Smooth muscle cell (in vitro differentiated cells): ENCODE data around the gene LYRM4. TPM values are rescaled to one million over a fixed set of nuclear protein-coding genes. Genes with fewer than 3 reads are reported as not detected.

Source experiments
- DNase-seq: peaks from one replicate; lab custom pipeline; 2025; ENCODE audit not compliant: unreplicated experiment; lab: John Stamatoyannopoulos, UW
- H2AFZ ChIP-seq: fragments of 200-600 bp; sonication (generic); 2 replicates; pipeline ENCODE4 v1.6.0; 2016; ENCODE audit warnings: antibody characterized with exemption, low read depth, mild to moderate bottlenecking
- H3F3A ChIP-seq: fragments of 200-600 bp; sonication (generic); 2 replicates; pipeline ENCODE4 v1.6.0; 2017; ENCODE audit warnings: antibody characterized with exemption, low read depth
- H3K27ac ChIP-seq: fragments of 200-600 bp; sonication (generic); 2 replicates; pipeline ENCODE4 v1.5.1; 2016; ENCODE audit warnings: low read depth, mild to moderate bottlenecking
- H3K27me3 ChIP-seq: fragments of 200-600 bp; sonication (generic); 2 replicates; pipeline ENCODE4 v1.6.1; 2016; ENCODE audit warnings: low read depth, mild to moderate bottlenecking
- H3K36me3 ChIP-seq: fragments of 200-600 bp; sonication (generic); 2 replicates; pipeline ENCODE4 v1.5.1; 2016; ENCODE audit warnings: low read depth
- H3K4me1 ChIP-seq: fragments of 200-600 bp; sonication (generic); 2 replicates; pipeline ENCODE4 v1.5.1; 2016; ENCODE audit warnings: low read depth
- H3K4me2 ChIP-seq: fragments of 200-600 bp; sonication (generic); 2 replicates; pipeline ENCODE4 v1.6.0; 2016; ENCODE audit warnings: mild to moderate bottlenecking
- H3K4me3 ChIP-seq: fragments of 200-600 bp; sonication (generic); 2 replicates; pipeline ENCODE4 v1.5.1; 2016; ENCODE audit warnings: mild to moderate bottlenecking
- H3K79me2 ChIP-seq: fragments of 200-600 bp; sonication (generic); 2 replicates; pipeline ENCODE4 v1.6.0; 2016; ENCODE audit warnings: low read depth, mild to moderate bottlenecking
- H3K9ac ChIP-seq: fragments of 200-600 bp; sonication (generic); 2 replicates; pipeline ENCODE4 v1.6.0; 2016; ENCODE audit warnings: low read depth
- H3K9me3 ChIP-seq: fragments of 200-600 bp; sonication (generic); replicated peaks from 2 replicates; pipeline ENCODE4 v1.5.1; 2016; ENCODE audit warnings: low read depth
- H4K20me1 ChIP-seq: fragments of 200-600 bp; sonication (generic); 2 replicates; pipeline ENCODE4 v1.6.0; 2016; ENCODE audit warnings: low read depth
- WGBS: methylation state at CpG from one replicate; pipeline ENCODE4 v1.1.7; 2016; ENCODE audit warnings: low lambda C conversion rate; 5-methylcytosine and 5-hydroxymethylcytosine counted together
- polyA plus RNA-seq: library from polyadenylated mRNA; unstranded; fragments of >200 nt; fragmentation: Nextera tagmentation; extraction: Ambion mirVana; gene quantifications from 2 replicates; pipeline ENCODE4 v1.2.1, GENCODE V29; 2016
- total RNA-seq: library from RNA; depleted of rRNA; stranded (reverse); fragments of >200 nt; gene quantifications from 2 replicates; pipeline ENCODE4 v1.2.3, GENCODE V29; 2014
- TF ChIP-seq, protein P1 (sequence below): fragments of 200-600 bp; sonication (generic); IDR thresholded peaks from 2 replicates; pipeline ENCODE4 v1.5.1; 2017; ENCODE audit warnings: borderline replicate concordance, mild to moderate bottlenecking, antibody characterized with exemption; ENCODE audit not compliant: insufficient read depth, poor library complexity, severe bottlenecking

Gene LYRM4
- total and polyA plus RNA-seq, 2 experiments from 2014 or later, result 26.1 to 27.1 TPM

DNA sequence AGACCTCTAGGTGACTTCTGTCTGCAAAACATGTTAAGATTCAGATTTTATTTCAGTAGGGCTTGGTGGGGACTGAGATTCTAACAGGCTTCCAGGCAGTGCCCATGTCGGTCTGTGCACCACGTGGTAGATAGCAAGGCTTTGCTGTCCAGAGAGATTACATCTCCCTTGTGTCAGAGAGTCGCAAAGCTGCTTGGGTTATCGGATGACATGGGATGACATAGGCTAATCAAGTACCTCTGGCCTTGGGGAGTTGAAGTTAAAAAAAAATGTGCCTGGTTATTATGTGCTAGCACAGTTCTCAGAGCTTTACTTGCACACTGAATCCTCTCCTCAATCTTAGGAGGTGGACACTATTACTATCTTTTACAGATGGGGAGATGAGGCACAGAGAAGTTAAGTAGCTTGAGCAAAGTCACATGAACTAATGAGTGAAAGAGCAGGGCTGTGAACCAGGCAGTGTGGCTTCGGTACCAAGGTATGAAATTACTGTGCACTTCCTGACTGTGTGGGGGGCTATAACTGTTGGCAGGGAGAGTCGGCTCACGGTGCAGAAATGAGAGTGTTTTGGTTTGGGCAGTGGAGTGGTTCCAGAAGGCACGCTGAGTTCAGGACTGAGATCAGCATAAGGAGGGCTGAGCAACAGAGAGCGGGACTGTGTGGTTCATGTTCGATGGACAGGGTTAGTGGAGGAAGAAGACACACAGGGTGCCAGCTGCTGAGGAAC, 41.6 kb upstream of the LYRM4 start:
- 74% methylated on average over 10 of the region's 10 CpGs for WGBS
- Histone ChIP-seq H3K4me1 (no peaks in the 10 kb centered on the region), H3K79me2 (no peaks in the 10 kb centered on the region), H3F3A (no peaks in the 10 kb centered on the region), H3K27me3 (no peaks in the 10 kb centered on the region), H4K20me1 (peaks cover 27% of the 10 kb centered on the region), H3K4me3 (no peak overlapping the region), H3K27ac (no peak overlapping the region), H2AFZ (no peak overlapping the region), H3K36me3 (no peaks in the 10 kb centered on the region), H3K9ac (no peak overlapping the region), H3K9me3 (no peaks in the 10 kb centered on the region), H3K4me2 (no peak overlapping the region)
- DNase-seq, result no peak
- TF ChIP-seq, protein P1, sequence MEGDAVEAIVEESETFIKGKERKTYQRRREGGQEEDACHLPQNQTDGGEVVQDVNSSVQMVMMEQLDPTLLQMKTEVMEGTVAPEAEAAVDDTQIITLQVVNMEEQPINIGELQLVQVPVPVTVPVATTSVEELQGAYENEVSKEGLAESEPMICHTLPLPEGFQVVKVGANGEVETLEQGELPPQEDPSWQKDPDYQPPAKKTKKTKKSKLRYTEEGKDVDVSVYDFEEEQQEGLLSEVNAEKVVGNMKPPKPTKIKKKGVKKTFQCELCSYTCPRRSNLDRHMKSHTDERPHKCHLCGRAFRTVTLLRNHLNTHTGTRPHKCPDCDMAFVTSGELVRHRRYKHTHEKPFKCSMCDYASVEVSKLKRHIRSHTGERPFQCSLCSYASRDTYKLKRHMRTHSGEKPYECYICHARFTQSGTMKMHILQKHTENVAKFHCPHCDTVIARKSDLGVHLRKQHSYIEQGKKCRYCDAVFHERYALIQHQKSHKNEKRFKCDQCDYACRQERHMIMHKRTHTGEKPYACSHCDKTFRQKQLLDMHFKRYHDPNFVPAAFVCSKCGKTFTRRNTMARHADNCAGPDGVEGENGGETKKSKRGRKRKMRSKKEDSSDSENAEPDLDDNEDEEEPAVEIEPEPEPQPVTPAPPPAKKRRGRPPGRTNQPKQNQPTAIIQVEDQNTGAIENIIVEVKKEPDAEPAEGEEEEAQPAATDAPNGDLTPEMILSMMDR, result no peak

DNA sequence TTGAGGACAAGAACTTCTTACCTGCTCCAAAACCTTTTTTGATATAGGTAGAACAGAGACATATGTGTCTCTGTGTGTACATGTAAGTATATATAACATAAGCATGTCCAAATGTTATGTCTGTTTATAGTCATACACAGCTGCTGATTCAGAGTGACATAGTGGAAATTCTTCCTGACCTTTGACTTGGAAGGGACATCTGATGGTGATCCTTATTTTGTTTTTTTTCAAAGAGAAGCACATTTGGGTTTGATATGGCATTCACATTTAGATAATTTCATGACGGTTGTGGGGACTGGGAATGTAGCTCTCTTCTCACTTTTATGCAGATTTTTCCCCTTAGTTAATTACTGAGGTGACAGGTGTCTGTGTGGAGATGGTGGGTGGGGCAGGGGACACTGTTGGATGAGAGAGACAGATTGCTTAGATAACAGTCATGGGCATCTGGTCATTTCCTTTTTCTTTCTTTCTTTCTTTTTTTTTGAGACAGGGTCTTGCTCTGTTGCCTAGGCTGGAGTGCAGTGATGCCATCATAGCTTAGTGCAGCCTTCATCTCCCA, 39.5 kb upstream of the LYRM4 start:
- Histone ChIP-seq H3K36me3 (no peaks in the 10 kb centered on the region), H4K20me1 (peaks cover 25% of the 10 kb centered on the region), H3F3A (no peaks in the 10 kb centered on the region), H3K9ac (no peak overlapping the region), H3K4me1 (no peaks in the 10 kb centered on the region), H3K27ac (no peak overlapping the region), H3K4me3 (no peak overlapping the region), H2AFZ (no peak overlapping the region), H3K27me3 (no peaks in the 10 kb centered on the region), H3K79me2 (no peaks in the 10 kb centered on the region), H3K9me3 (no peaks in the 10 kb centered on the region), H3K4me2 (no peak overlapping the region)
- 78% methylated on average over 1 of the region's 1 CpG for WGBS
- DNase-seq, result no peak
- TF ChIP-seq, protein P1, result no peak

DNA sequence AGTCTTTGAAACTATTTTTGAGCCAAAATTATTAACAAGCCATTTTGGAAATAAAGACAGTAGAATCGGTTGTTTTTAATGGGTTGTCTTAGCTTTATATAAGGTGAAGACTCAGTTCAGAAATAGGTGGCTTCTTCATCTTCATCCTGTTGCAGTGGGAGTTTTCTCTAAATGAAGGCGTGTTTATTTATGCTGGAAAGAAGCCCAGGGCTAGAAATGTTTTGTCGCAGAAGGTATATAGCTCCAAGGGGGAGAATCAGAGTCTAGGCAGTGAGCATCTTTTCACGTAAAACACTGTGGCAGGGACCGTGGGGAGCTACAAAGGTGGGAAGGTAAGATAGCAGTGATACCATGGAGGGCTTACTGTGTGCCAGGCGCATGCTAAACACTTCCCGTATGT, 34.9 kb upstream of the LYRM4 start:
- Histone ChIP-seq H3F3A (no peaks in the 10 kb centered on the region), H2AFZ (no peak overlapping the region), H4K20me1 (peaks cover 16% of the 10 kb centered on the region), H3K4me2 (no peak overlapping the region), H3K79me2 (peaks cover 13% of the 10 kb centered on the region), H3K4me1 (no peaks in the 10 kb centered on the region), H3K27me3 (no peaks in the 10 kb centered on the region), H3K9ac (no peak overlapping the region), H3K4me3 (no peak overlapping the region), H3K9me3 (no peaks in the 10 kb centered on the region), H3K36me3 (no peaks in the 10 kb centered on the region), H3K27ac (no peak overlapping the region)
- no peak for DNase-seq
- TF ChIP-seq, protein P1, result no peak
- 92% methylated on average over 7 of the region's 7 CpGs for WGBS
